ENCODE measurements around the gene PRKAG2. TPM values are rescaled to one million over a fixed set of nuclear protein-coding genes. Genes with fewer than 3 reads are reported as not detected.

PRKAG2 gene
- total and polyA plus RNA-seq, 12 donors: 3.8 to 17.3 (median 10.9) TPM

GRCh38 chr7:151802469-151802846 lies 74.5 kb downstream of the PRKAG2 start:
- intact Hi-C loops (cut with DNase I): no loop called here
- 79 to 91% (median 85%) methylated on average over 4 to 5 of the region's 5 CpGs for WGBS, 4 donors
- no peak overlapping the region for H3K27ac ChIP-seq
- no peaks in the 10 kb centered on the region for H3K9me3 ChIP-seq (replicated peaks in 1 of 3)
- no peak for TF ChIP-seq POLR2A (IDR thresholded peaks at IDR 0.05)
- no peak for TF ChIP-seq CTCF (IDR thresholded peaks at IDR 0.05)
- DNase-seq: no peak
- H3K36me3 ChIP-seq (replicated peaks in 1 of 2): no peaks in the 10 kb centered on the region
- H3K27me3 ChIP-seq: no peaks in the 10 kb centered on the region
- no peak overlapping the region for H3K4me3 ChIP-seq
- peaks cover 0 to 5% of the 10 kb centered on the region in 2 donors for H3K4me1 ChIP-seq (replicated peaks in 1 of 2)

GRCh38 chr7:151801782-151802468 lies 75.0 kb downstream of the PRKAG2 start:
- Histone ChIP-seq H3K4me3 (no peak overlapping the region), H3K4me1 (replicated peaks in 1 of 2) (peaks cover under 1 to 9% of the 10 kb centered on the region in 2 donors), H3K27ac (no peak overlapping the region), H3K9me3 (replicated peaks in 1 of 3) (no peaks in the 10 kb centered on the region), H3K27me3 (no peaks in the 10 kb centered on the region), H3K36me3 (replicated peaks in 1 of 2) (no peaks in the 10 kb centered on the region)
- WGBS, 4 donors: 71 to 84% (median 77%) methylated on average over 10 to 15 of the region's 15 CpGs
- DNase-seq: no peak
- intact Hi-C loops (cut with DNase I): no loop called here
- no peak for TF ChIP-seq CTCF (IDR thresholded peaks at IDR 0.05)
- TF ChIP-seq POLR2A (IDR thresholded peaks at IDR 0.05): no peak

- no peak for DNase-seq
- H3K9me3 ChIP-seq (replicated peaks in 1 of 3): no peaks in the 10 kb centered on the region
- H3K27ac ChIP-seq: no peak overlapping the region
- TF ChIP-seq POLR2A (IDR thresholded peaks at IDR 0.05) (no peak), CTCF (IDR thresholded peaks at IDR 0.05) (no peak)
- no peaks in the 10 kb centered on the region for H3K27me3 ChIP-seq
- H3K36me3 ChIP-seq (replicated peaks in 1 of 2): no peaks in the 10 kb centered on the region
- peaks cover 7 to 16% of the 10 kb centered on the region in 2 donors for H3K4me1 ChIP-seq (replicated peaks in 1 of 2)
- H3K4me3 ChIP-seq: no peak overlapping the region
- 89 to 98% (median 95%) methylated on average over 4 to 5 of the region's 5 CpGs for WGBS, 4 donors
- intact Hi-C loops (cut with DNase I): no loop called here
Observed at GRCh38 chr7:151801291-151801690, 75.6 kb downstream of the PRKAG2 start.

GRCh38 chr7:151800861-151801260 lies 76.1 kb downstream of the PRKAG2 start:
- TF ChIP-seq POLR2A (IDR thresholded peaks at IDR 0.05) (no peak), CTCF (IDR thresholded peaks at IDR 0.05) (no peak)
- 84 to 96% (median 95%) methylated on average over 4 of the region's 4 CpGs for WGBS, 4 donors
- H3K9me3 ChIP-seq (replicated peaks in 1 of 3): no peaks in the 10 kb centered on the region
- H3K27me3 ChIP-seq: no peaks in the 10 kb centered on the region
- no peaks in the 10 kb centered on the region for H3K36me3 ChIP-seq (replicated peaks in 1 of 2)
- no peak overlapping the region for H3K4me3 ChIP-seq
- intact Hi-C loops (cut with DNase I): no loop called here
- no peak for DNase-seq
- H3K4me1 ChIP-seq (replicated peaks in 1 of 2): peaks cover 11 to 16% of the 10 kb centered on the region in 2 donors
- no peak overlapping the region for H3K27ac ChIP-seq
